ENCODE results near the gene HES7.

DNA sequence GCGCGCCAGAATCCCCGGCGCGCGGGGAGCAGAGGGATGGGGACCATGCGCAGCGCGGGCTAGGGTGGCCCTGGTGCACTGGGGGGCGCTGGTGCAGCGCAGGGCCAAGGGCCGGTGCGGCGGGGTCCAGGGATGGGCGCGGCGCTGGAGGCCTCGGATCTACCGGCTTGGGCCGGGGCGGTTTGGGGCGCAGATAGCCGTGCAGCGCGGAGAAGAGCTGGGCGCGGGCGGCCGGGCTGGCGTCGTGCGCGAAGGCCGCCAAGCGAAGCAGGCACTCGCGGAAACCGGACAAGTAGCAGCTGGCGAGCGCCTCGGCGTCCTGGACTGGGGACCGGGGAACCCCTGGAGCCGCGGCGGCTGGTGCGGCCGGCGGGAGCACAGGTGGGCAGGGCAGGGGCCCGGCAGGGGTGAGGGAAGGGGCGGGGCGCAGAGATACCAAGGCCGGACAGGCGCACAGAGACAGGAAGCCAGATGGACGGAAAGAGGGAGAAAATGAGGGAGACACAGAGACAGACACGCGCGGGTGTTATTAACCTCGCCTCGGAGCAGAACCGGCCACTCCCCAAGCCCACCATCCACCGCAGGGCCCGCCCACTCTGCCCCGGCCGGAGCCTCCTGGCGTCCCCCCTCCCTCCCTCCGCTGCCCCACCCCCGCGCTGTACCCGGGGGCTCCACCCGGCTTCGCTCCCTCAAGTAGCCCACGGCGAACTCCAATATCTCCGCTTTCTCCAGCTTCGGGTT lies 2.1 kb downstream of the HES7 start:
- TF ChIP-seq, protein P1, sequence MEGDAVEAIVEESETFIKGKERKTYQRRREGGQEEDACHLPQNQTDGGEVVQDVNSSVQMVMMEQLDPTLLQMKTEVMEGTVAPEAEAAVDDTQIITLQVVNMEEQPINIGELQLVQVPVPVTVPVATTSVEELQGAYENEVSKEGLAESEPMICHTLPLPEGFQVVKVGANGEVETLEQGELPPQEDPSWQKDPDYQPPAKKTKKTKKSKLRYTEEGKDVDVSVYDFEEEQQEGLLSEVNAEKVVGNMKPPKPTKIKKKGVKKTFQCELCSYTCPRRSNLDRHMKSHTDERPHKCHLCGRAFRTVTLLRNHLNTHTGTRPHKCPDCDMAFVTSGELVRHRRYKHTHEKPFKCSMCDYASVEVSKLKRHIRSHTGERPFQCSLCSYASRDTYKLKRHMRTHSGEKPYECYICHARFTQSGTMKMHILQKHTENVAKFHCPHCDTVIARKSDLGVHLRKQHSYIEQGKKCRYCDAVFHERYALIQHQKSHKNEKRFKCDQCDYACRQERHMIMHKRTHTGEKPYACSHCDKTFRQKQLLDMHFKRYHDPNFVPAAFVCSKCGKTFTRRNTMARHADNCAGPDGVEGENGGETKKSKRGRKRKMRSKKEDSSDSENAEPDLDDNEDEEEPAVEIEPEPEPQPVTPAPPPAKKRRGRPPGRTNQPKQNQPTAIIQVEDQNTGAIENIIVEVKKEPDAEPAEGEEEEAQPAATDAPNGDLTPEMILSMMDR (IDR thresholded peaks at IDR 0.05) = peak; percentile 25 to 75 (median 51)
- no peak for TF ChIP-seq POLR2A (IDR thresholded peaks at IDR 0.05)
